Tibial artery (tissue), 4 donors: ENCODE data around the gene DNER.

Experiments used
- DNase-seq, 2 donors: peaks; one replicate each; pipeline ENCODE4 v3.0.0-alpha.2; 2019
- H3K27ac ChIP-seq, 2 donors: fragments of 200-600 bp; sonication (generic) in 1 of 2; 1 replicate in 1 of 2; 2 replicates in 1 of 2; pipeline ENCODE4 v1.5.1; 2018 to 2019; ENCODE audit warnings: mild to moderate bottlenecking in 1 of 2
- H3K27me3 ChIP-seq, 2 donors: fragments of 200-600 bp; sonication (generic) in 1 of 2; one replicate each; pipeline versions ENCODE4 v1.5.1 to v1.6.0; 2016 to 2019
- H3K36me3 ChIP-seq, 3 donors: fragments of 200-600 bp; sonication (generic) in 2 of 3; one replicate each; pipeline ENCODE4 v1.5.1; 2016 to 2019; ENCODE audit warnings: mild to moderate bottlenecking in 2 of 3
- H3K4me1 ChIP-seq, 4 donors: fragments of 200-600 bp; sonication (generic) in 2 of 4; 1 replicate in 3 of 4; 2 replicates in 1 of 4; pipeline ENCODE4 v1.5.1; 2016 to 2019
- H3K4me3 ChIP-seq, 2 donors: fragments of 200-600 bp; sonication (generic) in 1 of 2; 1 replicate in 1 of 2; 2 replicates in 1 of 2; pipeline ENCODE4 v1.5.1; 2018 to 2019; ENCODE audit warnings: mild to moderate bottlenecking in 2 of 2
- H3K9me3 ChIP-seq, 3 donors: fragments of 200-600 bp; sonication (generic) in 1 of 3; one replicate each; pipeline ENCODE4 v1.5.1; 2016 to 2019
- CTCF ChIP-seq, 2 experiments: fragments of 200-600 bp in 1 of 2; fragments of 450-650 bp in 1 of 2; IDR thresholded peaks; one replicate each; pipeline ENCODE4 v1.5.1; 2017 to 2019; ENCODE audit warnings: antibody characterized with exemption in 2 of 2, mild to moderate bottlenecking in 1 of 2, moderate library complexity in 1 of 2
- intact Hi-C: fragments of 100-400 bp; cut with DNase I; formaldehyde crosslinking; loops from one replicate; pipeline ENCODE4 v1.15.0; 2023; ENCODE audit warnings: low total_unique reads

DNER gene

DNA sequence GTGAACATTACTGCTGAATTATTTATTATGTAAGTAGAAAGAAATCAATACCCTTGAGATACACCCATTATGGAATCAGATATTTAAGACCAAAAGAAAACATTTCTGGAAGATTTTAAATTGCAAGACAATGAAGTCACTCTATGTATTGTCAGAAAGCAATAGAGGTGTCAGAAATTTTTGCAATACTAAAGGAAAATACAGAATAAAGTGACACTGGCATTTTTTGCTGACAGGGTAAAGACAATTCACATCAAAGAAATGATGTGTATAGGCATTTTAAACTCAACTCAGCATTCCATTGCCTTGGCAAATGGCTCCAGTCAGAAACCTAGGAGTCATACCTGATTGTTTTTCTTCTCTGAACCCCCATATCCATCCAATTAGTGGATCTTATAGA lies 252.2 kb downstream of the DNER start:
- no peaks in the 10 kb centered on the region for H3K27me3 ChIP-seq
- H3K27ac ChIP-seq, result no peak overlapping the region
- TF ChIP-seq CTCF (IDR thresholded peaks at IDR 0.05), result no peak
- H3K4me1 ChIP-seq, result no peaks in the 10 kb centered on the region
- no peaks in the 10 kb centered on the region for H3K36me3 ChIP-seq
- no peak for DNase-seq
- no peak overlapping the region for H3K4me3 ChIP-seq
- intact Hi-C loops, result no loop called here
- no peaks in the 10 kb centered on the region for H3K9me3 ChIP-seq

DNA sequence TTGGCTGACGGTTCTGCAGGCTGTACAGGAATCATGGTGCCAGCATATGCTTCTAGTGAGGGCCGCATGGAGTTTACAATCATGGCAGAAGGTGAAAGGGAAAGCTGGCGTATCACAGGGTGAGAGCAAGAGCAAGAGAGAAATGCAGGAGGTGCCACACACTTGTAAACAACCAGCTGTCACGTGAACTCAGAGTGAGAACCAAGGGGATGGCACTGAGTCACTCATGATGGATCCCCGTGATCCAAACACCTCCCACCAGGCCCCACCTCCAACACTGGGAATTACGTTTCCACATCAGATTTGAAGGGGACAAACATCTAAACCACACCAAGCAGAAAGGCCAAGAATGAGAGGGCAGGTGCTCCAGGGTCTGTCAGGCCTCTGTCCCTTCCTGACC lies 258.3 kb downstream of the DNER start:
- Histone ChIP-seq H3K27ac (no peak overlapping the region), H3K4me3 (no peak overlapping the region), H3K36me3 (no peaks in the 10 kb centered on the region), H3K27me3 (no peaks in the 10 kb centered on the region), H3K4me1 (no peaks in the 10 kb centered on the region), H3K9me3 (no peaks in the 10 kb centered on the region)
- no peak for TF ChIP-seq CTCF (IDR thresholded peaks at IDR 0.05)
- intact Hi-C loops, result no loop called here
- no peak for DNase-seq

- intact Hi-C loops, result no loop called here
- DNase-seq, result no peak
These were observed 259.3 kb downstream of the DNER start for GRCh38 chr2:229454934-229455631.

DNA sequence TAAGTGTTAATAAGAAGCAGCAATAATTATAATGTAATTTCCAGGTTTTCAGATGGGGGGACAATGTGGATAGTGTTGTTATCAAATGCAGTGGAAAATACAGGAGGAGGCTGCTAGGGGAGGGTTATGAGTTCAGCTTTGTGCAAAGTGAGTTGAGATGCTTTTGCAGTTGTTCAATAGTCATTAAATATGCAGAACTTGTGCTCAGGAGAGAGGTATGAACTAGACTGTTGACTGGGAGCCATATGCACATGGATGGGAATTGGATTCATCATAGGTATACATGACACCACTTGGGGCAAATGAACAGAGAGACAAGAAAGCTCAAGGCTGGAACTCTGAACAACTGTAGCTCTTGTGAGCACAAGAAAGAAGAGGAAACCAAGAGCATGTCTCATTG lies 261.1 kb downstream of the DNER start:
- no peak for TF ChIP-seq CTCF (IDR thresholded peaks at IDR 0.05)
- H3K36me3 ChIP-seq, result no peaks in the 10 kb centered on the region
- no peaks in the 10 kb centered on the region for H3K9me3 ChIP-seq
- no peak overlapping the region for H3K27ac ChIP-seq
- DNase-seq, result no peak
- no peak overlapping the region for H3K4me3 ChIP-seq
- H3K4me1 ChIP-seq, result no peaks in the 10 kb centered on the region
- H3K27me3 ChIP-seq, result no peaks in the 10 kb centered on the region
- intact Hi-C loops, result no loop called here

More at GRCh38 chr2:229454934-229455631, 259.3 kb downstream of the DNER start:
- no peak for TF ChIP-seq CTCF (IDR thresholded peaks at IDR 0.05)
- Histone ChIP-seq H3K27me3 (no peaks in the 10 kb centered on the region), H3K27ac (no peak overlapping the region), H3K4me3 (no peak overlapping the region), H3K36me3 (no peaks in the 10 kb centered on the region), H3K9me3 (no peaks in the 10 kb centered on the region), H3K4me1 (no peaks in the 10 kb centered on the region)

DNA sequence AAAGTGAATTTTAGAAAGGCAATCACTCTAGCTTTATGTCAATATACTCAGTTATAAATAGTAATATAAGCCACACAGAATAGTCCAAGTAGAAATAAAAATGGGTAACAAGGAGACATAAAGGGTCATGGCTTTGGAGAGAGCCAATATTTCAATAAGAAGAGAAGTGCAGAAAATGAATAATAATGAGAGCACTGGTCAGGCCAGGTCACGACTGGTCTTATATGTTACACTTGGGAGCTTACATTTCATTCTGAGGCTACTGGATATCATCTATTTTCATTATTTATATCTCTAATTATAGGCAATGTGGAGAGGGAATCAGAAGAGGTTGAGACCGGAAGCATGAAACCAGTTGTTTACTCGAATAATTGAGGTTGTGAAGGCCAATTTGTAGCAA lies 262.5 kb downstream of the DNER start:
- TF ChIP-seq CTCF (IDR thresholded peaks at IDR 0.05), result no peak
- intact Hi-C loops, result no loop called here
- Histone ChIP-seq H3K27ac (no peak overlapping the region), H3K4me3 (no peak overlapping the region), H3K9me3 (no peaks in the 10 kb centered on the region), H3K27me3 (no peaks in the 10 kb centered on the region), H3K4me1 (peaks cover 0 to 4% (median 2%) of the 10 kb centered on the region in 4 donors), H3K36me3 (no peaks in the 10 kb centered on the region)
- no peak for DNase-seq

DNA sequence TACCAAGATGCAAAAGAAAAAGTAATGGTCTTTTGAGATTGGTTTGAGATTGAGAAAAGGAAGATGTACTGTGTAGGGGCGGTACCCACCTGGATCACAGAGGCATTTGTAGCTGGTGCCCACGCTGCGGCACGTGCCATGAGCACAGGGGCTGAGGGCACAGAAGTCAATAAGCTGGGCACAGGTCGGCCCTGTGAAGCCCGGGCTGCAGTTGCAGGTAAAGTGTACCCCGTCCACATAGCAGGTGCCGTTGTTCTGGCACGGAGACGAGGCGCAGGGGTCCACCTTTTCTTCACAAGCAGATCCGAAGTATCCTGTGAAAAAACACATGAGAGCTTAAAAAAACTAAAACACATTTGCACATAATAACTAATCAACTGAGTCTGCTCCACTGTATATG lies 267.1 kb downstream of the DNER start:
- intact Hi-C loops, result no loop called here
- no peak overlapping the region for H3K4me3 ChIP-seq
- no peaks in the 10 kb centered on the region for H3K9me3 ChIP-seq
- H3K27ac ChIP-seq, result peak overlapping the region; percentile 81 to 89
- TF ChIP-seq CTCF (IDR thresholded peaks at IDR 0.05), result no peak
- no peaks in the 10 kb centered on the region for H3K36me3 ChIP-seq
- peaks cover 0 to 37% (median 19%) of the 10 kb centered on the region in 4 donors for H3K4me1 ChIP-seq
- no peak for DNase-seq
- H3K27me3 ChIP-seq, result no peaks in the 10 kb centered on the region
